AG20443 (cell line): ENCODE data around the gene PLG.
"Not testable (repeated sequence)": the region's sequence is repeated elsewhere in the genome, so short reads cannot be mapped to it uniquely, and the experiment has no call there.

Experiments
- DNase-seq: peaks from one replicate; pipeline ENCODE4 v3.0.0; 2012; ENCODE audit warnings: low spot score, mixed read lengths

PLG gene

GRCh38 chr6:160701918-160702680 is at the start of gene PLG:
Gene PLG (plus strand): TSS chr6:160702244. CDS start chr6:160702305, 61 bp downstream.
- not testable (repeated sequence) for DNase-seq

GRCh38 chr6:160659562-160659961 is 42.5 kb upstream of the PLG start:
- DNase-seq = no peak

GRCh38 chr6:160661216-160661615 is 40.8 kb upstream of the PLG start:
- no peak for DNase-seq

- no peak for DNase-seq
Observed at GRCh38 chr6:160662429-160662828, 39.6 kb upstream of the PLG start.

GRCh38 chr6:160662842-160663241 is 39.2 kb upstream of the PLG start:
- no peak for DNase-seq

DNA sequence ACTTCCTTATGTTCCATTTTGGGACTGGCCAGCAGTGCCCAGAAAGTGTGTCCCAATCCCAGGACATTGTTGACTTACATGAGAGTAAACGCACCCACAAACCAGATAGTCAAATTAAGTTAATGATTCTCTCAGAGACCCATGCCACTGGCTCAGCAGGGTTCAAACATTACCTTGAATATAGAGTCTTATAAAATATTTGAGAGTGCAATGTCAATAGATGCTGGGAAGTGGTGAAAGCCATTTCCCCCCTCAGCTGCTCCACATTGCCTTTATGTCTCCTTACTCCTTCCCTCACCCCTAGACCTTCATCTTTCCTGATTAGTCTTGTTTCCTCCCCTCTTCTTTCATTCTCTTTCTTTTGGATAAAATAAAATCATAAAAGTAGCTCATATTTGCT is 37.8 kb upstream of the PLG start, which contains the start of gene LPA:
Gene LPA (minus strand): TSS at position 78 of the 400 bp plus-strand sequence. CDS start 61 bp downstream, at position 17.
- DNase-seq = not testable (repeated sequence)

DNA sequence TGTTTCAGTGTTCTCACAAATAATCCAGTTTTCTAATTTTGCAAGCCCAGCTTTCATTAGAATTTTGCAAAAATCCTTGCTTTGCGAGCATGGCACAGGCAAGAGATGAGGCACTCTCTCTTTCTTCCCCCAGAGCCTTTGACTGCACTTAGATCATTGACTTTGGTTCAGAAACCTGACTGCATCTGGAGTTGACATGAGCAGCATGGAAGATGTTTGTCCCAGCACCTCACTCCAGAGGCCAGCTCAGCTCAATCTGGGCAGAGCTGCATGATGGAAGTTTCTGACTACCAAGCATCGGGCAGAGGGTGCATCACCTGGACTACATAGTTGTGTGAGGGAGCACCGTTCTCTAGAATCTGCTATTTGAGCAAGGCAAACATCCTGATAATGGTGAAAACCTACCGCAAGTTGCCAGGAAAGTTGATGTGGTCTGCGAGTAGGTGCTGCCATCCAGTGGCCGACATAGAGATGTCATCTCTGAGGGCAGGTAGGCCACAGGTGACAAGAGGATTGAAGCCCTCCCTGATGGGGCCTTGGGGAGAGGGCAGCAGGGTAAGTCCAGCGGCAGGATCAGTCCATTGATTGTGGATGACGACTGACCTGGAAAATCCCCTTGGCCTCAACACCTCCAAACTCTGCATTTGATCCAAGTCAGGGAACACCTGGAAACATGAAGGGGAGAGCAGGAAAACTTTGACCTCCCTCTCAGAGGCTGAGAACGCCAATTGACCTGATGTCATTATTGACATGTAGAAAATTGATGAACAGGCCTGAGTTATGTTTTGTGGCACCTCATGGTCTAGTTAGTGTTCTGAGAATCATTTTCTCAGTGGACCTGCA is 34.2 kb upstream of the PLG start:
- DNase-seq = no peak

GRCh38 chr6:160668589-160668988 is 33.5 kb upstream of the PLG start:
- DNase-seq = no peak

- DNase-seq = not testable (repeated sequence)
Observed at GRCh38 chr6:160676418-160676817, 25.6 kb upstream of the PLG start.

DNA sequence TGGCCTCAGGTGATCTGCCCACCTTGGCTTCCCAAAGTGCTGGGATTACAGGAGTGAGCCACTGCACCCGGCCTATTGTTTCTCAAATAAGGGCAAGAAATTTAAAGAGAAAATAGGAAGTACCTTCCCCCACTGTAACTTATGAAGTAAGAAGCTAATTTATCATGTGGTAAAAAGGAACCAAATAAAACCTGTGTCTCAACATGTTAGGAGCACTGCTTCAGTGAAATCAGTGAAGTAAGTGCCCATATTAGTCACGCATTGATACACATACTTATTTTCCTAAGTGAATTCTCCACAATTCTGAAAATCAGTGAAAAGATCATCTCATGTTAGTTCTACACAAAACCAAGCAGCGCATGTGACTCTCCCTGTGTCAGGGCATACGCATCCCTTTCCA is 23.8 kb upstream of the PLG start:
- no peak for DNase-seq

DNA sequence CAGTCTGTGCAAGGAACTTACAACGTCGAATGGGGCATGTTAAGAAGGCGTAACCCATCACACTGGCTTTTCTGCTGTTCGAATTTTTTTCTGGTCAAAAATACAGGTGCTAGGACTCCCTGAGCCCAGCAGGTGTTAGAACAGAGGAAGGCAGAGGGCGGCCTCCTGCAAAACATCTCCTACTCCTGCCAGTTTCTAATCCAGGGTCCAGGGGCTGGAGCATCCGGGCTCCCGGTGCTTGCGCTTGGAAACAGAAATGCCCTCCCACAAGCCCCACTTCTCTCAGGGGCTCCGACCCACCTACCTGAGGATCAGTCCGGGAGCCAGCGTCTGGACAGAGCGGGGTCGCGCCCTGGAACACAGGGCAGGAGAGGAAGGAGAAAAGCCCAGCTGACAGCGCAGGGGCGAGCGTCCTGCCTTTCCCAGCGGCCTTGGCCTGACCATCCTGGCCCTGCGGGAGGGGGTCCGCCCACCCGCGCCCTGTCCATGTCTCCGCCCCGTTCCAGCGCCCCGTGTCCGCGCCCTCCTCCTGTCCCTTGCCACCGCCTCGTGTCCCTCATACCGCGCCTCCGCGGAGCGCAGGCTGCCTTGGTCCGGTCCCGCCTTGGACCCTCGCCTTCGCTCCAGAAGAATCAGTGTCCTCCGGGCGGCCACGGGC is 23.2 kb upstream of the PLG start:
- no peak for DNase-seq

DNA sequence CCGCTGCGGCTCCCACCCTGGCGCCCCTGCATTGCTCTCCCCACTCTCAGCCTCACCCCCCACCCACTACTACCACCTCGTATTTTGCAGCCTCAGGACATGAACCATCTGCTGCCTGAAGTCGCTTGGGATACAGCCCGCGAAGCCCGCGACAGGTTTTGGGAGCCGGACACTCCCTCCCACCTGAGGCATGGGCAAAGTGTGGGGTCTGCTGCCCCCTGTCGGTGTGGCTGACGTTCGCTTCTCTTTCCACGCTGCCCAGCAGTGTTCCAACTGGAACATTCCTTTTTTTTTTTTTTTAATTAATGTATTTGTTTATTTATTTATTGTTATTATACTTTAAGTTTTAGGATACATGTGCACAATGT is 22.7 kb upstream of the PLG start:
- peak; percentile 14 for DNase-seq

DNA sequence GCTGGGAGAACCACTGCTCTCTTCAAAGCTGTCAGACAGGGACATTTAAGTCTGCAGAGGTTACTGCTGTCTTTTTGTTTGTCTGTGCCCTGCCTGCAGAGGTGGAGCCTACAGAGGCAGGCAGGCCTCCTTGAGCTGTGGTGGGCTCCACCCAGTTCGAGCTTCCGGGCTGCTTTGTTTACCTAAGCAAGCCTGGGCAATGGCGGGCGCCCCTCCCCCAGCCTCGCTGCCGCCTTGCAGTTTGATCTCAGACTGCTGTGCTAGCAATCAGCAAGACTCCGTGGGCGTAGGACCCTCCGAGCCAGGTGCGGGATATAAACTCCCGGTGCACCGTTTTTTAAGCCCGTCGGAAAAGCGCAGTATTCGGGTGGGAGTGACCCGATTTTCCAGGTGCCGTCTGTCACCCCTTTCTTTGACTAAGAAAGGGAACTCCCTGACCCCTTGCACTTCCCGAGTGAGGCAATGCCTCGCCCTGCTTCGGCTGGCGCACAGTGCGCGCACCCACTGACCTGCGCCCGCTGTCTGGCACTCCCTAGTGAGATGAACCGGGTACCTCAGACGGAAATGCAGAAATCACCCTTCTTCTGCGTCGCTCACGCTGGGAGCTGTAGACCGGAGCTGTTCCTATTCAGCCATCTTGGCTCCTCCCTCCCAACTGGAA is 16.8 kb upstream of the PLG start:
- DNase-seq = not testable (repeated sequence)

GRCh38 chr6:160685762-160686450 is 16.1 kb upstream of the PLG start:
- DNase-seq = no peak

- DNase-seq = no peak
Observed at GRCh38 chr6:160690458-160690857, 11.6 kb upstream of the PLG start.

DNA sequence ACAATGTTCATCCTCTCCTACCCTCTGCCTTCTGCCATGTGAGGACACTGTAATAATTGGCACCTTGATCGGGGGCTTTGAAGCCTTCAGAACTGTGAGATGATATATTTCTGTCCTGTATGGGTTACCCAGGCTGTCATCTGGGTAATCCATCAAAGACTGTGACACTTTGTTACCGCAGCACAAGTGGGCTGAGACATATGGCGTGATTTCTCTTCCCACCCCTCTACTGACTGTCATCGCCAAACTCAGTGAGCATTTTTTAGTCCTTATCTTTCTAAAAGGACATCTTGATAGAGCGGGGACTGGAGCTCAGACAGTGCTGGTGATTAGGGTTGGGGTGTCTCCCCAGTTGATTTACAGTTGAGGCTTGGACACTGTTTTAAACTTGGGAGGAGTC is 10.4 kb upstream of the PLG start:
- no peak for DNase-seq

DNA sequence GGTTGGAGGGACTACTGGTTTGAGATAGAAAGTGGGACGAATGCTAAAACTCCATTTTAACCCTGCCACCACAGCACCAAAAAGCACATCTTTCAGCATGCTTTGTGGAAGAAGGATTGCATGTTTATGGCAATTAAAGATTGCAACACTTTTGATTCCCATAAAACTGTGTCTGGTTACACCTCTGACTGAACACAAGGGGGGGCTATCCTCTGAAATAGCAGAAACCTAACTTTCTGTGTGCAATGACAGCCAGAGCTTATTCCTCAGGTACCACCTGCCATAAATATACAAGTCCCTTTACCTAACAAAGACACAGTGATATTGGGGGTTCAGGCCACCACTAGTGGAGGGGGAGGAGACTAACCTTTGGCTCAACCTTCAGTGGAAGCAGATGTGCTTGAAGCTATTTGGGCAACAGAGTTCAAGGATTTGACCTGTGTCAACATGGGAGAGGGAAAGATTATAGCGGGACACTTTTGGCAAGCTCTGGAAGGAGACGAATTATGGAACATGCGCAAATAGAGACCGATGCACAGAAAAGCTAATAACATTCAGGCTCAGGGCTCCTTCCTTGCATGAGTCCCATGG is 9.6 kb upstream of the PLG start:
- DNase-seq = no peak

- not testable (repeated sequence) for DNase-seq
Observed at GRCh38 chr6:160695025-160695424, 7.0 kb upstream of the PLG start.

GRCh38 chr6:160695622-160696021 is 6.4 kb upstream of the PLG start:
- not testable (repeated sequence) for DNase-seq

DNA sequence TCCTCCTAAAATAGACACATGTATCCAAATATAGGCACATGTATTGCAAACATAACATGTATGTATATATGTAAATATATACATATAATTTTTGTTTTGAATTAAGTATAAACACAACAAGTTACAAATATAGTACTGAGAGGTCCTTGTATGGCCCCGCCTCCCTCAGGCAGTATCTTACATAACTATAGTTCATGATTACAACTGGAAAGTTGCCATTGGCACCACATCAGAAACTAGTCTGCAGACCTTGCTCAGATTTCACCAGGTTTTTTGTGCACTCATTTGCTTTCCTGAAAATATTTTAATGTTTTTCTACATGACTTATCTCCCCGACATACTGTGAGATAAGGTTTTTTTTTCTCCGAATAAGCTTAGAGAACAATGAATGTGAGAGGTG is 5.2 kb upstream of the PLG start:
- not testable (repeated sequence) for DNase-seq

- no peak for DNase-seq
Observed at GRCh38 chr6:160697826-160698225, 4.2 kb upstream of the PLG start.
